ENCODE results near the gene AMER3. TPM values are rescaled to one million over a fixed set of nuclear protein-coding genes. Genes with fewer than 3 reads are reported as not detected.

The AMER3 gene
- total and polyA plus RNA-seq, 2 of the 8 experiments (the other 6 are each of a cell fraction or from before 2014, with no cell fraction given) = 0.15 to 0.19 TPM

DNA sequence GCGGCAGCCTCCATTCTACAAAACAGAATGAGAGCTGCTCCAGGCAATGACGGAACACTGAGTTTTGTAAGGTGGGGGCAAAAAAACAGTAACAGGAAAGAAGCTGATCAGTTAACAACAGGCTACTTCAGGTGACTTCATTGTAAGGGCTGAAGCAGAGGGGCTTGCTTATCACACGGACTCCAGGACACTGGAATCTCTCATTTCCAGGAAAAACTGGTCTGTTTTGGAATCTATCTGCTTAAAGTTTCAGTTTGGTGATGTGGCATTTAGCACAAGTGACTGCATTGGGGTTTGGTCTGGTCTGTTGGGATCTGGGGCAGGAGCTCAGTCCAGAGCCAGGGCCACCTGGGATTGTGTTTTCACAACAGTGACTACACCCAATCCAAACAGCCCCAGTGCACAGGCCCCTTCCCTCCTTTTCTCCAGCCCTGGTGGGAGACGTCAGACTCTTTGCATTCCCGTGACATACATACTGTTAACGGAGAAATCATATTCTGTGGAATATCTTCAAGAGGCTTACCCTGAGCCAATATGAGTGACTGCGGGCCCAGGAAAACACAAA, 14.1 kb downstream of the AMER3 start (continued):
- TF ChIP-seq CHD7 (IDR thresholded peaks at IDR 0.05; ENCODE audit: insufficient replicate concordance, low read length) (no peak), HDAC6 (IDR thresholded peaks at IDR 0.05; ENCODE audit: low read depth, low read length) (no peak), GABPA (IDR thresholded peaks at IDR 0.05; ENCODE audit: borderline replicate concordance, insufficient read depth, low read length) (no peak), EZH2 (IDR thresholded peaks at IDR 0.05; ENCODE audit: low read depth, low read length, severe bottlenecking) (no peak), SAP30 (IDR thresholded peaks at IDR 0.05; ENCODE audit: insufficient read depth, insufficient replicate concordance, low read length) (no peak), HDAC2 (IDR thresholded peaks at IDR 0.05; ENCODE audit: borderline replicate concordance in 1 of 2, low read depth in 2 of 2, low read length in 2 of 2) (no peak), POU5F1 (IDR thresholded peaks at IDR 0.05; ENCODE audit: low read depth, low read length) (no peak)
- TF ChIP-seq, protein P1, sequence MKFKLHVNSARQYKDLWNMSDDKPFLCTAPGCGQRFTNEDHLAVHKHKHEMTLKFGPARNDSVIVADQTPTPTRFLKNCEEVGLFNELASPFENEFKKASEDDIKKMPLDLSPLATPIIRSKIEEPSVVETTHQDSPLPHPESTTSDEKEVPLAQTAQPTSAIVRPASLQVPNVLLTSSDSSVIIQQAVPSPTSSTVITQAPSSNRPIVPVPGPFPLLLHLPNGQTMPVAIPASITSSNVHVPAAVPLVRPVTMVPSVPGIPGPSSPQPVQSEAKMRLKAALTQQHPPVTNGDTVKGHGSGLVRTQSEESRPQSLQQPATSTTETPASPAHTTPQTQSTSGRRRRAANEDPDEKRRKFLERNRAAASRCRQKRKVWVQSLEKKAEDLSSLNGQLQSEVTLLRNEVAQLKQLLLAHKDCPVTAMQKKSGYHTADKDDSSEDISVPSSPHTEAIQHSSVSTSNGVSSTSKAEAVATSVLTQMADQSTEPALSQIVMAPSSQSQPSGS (IDR thresholded peaks at IDR 0.05; ENCODE audit: low read length) = no peak

Measured in H1 (cell line).